ENCODE data around the gene PEX26.
"Not testable (repeated sequence)": the region's sequence is repeated elsewhere in the genome, so short reads cannot be mapped to it uniquely, and the experiment has no call there.

The PEX26 gene

DNA sequence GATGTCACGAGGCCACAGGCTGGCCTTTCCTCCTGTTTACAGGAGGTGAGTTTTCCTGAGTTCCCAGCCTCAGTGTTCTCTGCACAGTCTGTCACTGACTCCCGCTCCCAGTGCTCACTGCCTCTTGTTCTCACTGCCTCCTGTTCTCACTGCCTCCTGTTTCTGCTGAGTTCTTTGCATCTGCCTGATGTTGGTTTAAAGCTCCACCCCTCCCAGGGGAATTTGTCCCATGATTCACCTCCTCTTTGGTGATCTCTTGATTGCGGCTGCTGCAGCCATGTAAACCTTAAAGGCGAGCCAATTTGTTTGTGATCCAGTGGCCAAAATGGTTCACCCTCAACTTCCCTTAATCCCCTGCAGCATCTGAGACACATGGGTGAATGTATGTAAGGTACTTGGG is 26.8 kb downstream of the PEX26 start:
- DNase-seq: no peak

DNA sequence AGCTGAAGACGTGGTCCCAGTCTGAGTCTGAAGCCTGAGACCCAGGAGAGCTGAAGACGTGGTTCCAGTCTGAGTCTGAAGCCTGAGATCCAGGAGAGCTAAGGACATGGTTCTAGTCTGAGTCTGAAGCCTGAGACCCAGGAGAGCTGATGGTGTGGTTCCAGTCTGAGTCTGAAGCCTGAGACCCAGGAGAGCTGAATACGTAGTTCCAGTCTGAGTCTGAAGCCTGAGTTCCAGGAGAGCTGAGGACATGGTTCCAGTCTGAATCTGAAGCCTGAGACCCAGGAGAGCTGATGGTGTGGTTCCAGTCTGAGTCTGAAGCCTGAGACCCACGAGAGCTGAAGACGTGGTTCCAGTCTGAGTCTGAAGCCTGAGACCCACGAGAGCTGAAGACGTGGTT is 28.2 kb downstream of the PEX26 start:
- DNase-seq: not testable (repeated sequence)

DNA sequence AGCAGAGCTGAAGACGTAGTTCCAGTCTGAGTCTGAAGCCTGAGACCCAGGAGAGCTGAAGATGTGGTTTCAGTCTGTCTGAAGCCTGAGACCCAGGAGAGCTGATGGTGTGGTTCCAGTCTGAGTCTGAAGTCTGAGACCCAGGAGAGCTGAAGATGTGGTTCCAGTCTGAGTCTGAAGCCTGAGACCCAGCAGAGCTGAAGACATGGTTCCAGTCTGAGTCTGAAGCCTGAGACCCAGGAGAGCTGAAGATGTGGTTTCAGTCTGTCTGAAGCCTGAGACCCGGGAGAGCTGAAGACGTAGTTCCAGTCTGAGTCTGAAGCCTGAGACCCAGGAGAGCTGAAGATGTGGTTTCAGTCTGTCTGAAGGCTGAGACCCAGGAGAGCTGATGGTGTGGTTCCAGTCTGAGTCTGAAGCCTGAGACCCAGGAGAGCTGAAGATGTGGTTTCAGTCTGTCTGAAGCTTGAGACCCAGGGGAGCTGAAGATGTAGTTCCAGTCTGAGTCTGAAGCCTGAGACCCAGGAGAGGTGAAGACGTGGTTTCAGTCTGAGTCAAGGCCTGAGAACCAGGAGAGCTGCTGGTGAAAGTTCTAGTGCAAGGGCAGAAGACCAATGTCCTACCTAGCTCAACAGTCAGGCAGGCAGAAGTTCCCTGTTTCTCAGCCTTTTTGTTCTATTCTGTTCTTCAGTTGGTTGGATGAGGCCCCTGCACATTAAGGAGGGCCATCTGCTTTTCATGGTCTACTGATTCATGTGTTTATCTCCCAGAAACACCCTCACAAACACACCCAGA is 29.0 kb downstream of the PEX26 start:
- DNase-seq: not testable (repeated sequence)

DNA sequence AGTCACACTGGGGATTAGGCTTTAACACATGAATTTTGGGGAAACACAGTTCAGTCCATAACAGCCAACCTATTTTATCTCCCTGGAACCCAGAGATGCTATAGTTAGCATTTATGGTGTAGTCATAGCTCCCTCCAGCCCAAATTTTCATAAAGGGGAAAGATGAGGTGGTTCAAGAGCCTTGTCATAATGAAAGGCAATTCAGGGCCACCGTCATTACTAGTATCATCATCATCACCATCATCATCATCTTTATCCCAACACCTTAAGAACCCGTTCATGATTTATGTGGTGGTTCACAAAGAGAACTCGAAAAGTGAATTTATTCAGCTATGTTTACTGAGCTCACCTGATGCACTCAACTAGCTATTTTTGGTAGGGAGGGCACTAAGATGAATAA is 30.4 kb downstream of the PEX26 start:
- no peak for DNase-seq

- no peak for DNase-seq
Observed at GRCh38 chr22:18109410-18110193, 31.8 kb downstream of the PEX26 start.

- DNase-seq: peak; percentile 25
Observed at GRCh38 chr22:18110194-18110953, 32.6 kb downstream of the PEX26 start, which contains the start of gene TUBA8. Gene TUBA8, plus strand, starts transcription at chr22:18110809. Its CDS starts 57 bp downstream, at chr22:18110866.

- DNase-seq: no peak
Observed at GRCh38 chr22:18110954-18111758, 33.4 kb downstream of the PEX26 start.

DNA sequence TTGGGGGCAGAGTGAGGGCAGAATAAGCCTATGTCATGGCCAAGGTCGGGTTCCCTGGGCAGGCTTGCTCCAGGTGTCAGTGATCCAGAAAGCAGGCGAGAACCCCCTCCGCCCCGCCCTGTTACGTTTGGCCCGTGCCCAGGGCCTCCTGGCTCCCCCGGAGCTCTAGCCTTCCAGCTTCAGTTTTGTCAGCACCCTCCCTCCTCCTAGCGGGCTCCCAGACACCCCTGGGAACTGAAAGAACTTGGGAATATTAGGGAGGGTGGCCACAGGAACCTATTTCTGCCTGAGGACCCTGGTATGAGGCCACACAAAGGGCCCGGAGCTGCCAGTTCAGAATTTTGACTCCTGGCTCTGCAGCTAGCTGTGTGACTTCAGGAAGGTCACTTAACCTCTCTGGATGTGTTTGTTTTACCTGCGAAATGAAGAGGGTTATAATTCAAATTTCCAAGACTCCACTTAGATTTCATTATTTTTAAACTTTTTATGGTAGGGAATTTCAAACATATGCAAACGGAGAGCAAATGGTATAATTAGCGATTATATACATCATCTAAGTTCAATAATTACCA is 34.1 kb downstream of the PEX26 start:
- DNase-seq: no peak

DNA sequence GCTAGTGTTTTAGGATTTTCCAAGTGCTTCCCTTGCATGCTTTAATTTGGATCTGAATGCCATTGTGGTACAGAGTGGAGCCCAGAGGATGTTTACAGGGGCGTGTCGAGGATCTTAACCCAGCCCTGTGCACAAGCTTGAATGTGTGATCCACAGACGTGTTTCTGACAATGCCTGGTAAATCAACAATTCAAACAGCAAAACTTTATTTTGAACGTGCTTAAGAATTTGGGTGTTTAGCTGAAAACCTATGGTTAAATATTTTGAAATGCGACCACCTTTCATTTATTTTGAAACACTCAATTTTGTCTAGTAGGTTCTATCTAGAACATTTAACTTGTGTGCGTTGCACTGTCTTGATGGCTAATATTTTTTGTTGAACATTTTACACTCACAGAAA is 34.6 kb downstream of the PEX26 start:
- DNase-seq: no peak

DNA sequence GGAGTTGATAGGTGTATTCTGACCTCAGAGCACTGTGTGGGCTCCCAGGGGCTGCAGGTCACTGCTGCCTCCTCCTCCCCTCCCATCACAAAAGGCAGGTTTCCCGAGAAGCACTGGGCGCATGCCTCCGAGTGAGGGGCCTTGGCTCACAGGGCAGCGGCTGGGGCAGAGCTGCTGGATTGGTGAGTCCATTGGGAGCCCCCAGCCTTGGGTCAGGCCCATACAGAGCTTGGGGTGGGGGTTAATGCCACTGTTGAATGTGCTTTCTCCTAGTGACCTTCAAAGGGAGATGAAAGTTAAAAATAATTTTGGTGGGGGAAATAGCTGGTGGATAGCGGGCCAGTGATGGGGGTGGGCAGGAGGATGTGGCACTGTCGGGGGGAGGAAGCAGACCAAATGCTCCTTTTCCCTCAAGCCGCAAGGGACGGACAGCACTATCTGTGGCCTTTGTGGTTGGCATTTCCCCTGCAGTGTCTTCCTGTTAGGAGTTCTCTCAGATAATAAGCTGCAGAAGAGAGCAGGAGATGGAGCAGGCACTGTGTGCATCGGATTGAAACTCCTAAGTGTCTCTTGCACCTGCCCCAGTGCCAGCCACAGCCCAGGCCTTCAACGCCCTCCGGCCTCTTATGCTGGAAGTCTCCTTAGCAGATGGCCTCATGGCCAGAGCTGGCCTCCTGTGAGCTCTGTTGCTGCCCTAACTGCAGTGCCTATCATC is 36.0 kb downstream of the PEX26 start:
- DNase-seq: no peak

- no peak for DNase-seq
Observed at GRCh38 chr22:18114495-18114894, 36.7 kb downstream of the PEX26 start.

- DNase-seq: no peak
Observed at GRCh38 chr22:18114976-18115652, 37.3 kb downstream of the PEX26 start.

- no peak for DNase-seq
Observed at GRCh38 chr22:18115906-18116371, 38.1 kb downstream of the PEX26 start.

- no peak for DNase-seq
Observed at GRCh38 chr22:18116634-18117033, 38.8 kb downstream of the PEX26 start.

GRCh38 chr22:18118345-18118915 is 40.6 kb downstream of the PEX26 start:
- no peak for DNase-seq

DNA sequence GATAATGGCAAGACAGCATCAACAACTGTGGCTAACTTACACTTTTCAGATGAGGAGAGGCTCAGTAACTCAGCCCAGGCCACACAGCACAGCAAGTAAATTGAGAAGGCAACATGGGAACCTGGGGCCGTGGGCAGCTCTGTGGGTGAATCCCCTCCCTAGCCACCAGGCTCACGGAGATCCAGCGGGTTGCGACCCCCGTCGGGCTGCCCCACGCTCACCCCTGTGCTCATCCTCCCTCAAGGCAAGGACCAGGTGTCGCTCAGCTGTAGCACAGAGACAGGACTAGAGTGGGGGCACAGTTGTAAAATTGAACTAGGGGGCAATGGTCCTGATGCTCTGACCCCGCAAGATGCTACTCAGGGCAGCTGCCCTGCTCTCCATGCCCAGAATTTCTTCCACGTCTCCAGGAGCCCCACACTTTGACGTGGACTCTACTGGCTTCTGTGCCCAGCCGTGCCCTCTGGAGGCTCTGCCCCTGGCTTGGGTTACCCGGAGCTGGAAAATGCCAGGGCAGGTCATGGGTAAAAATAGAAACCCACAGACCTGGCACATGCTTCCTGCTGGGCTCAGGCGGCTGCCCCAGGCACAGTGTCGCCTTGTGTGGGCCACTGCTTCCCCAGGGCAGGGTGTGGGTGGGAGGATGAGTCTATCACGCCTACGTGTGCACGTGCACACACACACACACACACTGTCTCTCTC is 41.8 kb downstream of the PEX26 start:
- no peak for DNase-seq

DNA sequence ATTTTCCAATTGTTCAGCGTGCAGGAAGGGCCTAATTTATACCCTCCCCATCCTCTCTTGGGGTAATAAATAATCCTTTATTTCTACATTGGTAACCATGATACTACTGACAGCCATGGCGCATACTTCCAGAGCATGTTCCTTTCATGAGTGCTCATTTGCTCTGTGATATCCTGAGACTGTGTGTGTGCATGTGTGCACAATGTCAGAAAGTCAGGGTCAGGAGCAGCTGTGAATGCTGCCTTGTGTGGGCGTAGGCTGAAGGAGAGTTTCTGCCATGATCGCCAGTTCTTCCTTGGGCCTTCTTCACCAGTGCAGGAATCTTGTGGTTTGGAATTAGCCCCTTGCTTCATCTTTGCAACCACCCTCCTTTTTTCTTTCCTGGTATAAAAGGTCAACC is 43.1 kb downstream of the PEX26 start:
- DNase-seq: no peak

GRCh38 chr22:18121506-18121905 is 43.7 kb downstream of the PEX26 start:
- DNase-seq: no peak

DNA sequence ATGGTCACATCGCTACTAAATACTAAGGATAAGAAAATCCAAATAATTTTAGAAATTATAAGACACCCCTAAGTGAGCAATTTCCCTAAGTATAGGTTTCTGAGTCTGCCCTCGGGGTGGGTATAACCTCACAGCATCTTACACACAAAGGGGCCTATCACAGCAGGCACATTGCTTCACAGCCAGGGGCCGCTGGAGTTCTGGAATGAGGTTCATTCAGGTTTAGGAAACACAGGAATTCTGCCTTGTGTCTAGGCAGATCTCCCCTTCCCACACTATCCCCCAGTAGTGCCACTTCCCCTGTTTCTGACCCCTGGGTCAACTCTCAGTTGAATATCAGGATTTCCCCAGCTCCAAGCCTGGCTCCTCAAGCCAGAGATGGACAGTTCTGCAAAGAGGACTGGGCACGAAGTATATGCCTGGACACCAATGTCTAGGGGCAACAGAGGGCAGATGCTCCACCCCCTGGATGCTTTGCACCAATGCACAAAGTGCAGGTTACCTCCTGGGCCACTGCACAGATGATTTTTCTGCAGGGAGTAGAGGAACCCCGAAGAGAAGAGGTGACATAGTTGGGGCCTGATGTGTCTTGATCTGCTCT is 44.3 kb downstream of the PEX26 start:
- DNase-seq: no peak

Data from activated T-cell treated with anti-CD3 and anti-CD28 coated beads, Interleukin-2, amount 50 U/mL, for 1 hour (primary cell).